H1 (cell line): ENCODE measurements around the gene TMCC1. TPM values are rescaled to one million over a fixed set of nuclear protein-coding genes. Genes with fewer than 3 reads are reported as not detected.

ENCODE experiments used
- CHD7 ChIP-seq: fragments of 300-600 bp; sonication (generic); IDR thresholded peaks from 2 replicates; pipeline ENCODE4 v1.7.1; 2012; ENCODE audit warnings: low read length, moderate library complexity, mild to moderate bottlenecking, inconsistent platforms; ENCODE audit not compliant: insufficient replicate concordance
- CTCF ChIP-seq, 3 experiments: IDR thresholded peaks; 1 replicate in 2 of 3; 2 replicates in 1 of 3; pipeline versions ENCODE4 v1.5.1 to v1.6.1; 2011; ENCODE audit warnings: low read length in 3 of 3, mild to moderate bottlenecking in 3 of 3, inconsistent platforms in 2 of 3, low read depth in 1 of 3, moderate library complexity in 1 of 3; ENCODE audit not compliant: insufficient read depth in 1 of 3; ENCODE audit errors: control extremely low read depth in 1 of 3
- FOSL1 ChIP-seq: IDR thresholded peaks from 2 replicates; pipeline ENCODE4 v1.6.1; 2011; ENCODE audit warnings: mild to moderate bottlenecking, low read depth, low read length, moderate library complexity; ENCODE audit not compliant: insufficient read depth
- polyA plus RNA-seq, 7 experiments: library from polyadenylated mRNA; depleted of rRNA in 3 of 7; stranded (reverse) in 5 of 7; unstranded in 2 of 7; fragments of >200 nt in 5 of 7; fragments of 200-250 nt in 2 of 7; gene quantifications; 1 replicate in 5 of 7; 2 replicates in 1 of 7; 4 replicates in 1 of 7; pipeline versions ENCODE4 v1.2.1 to v1.2.3, GENCODE V29; 2011 to 2013; ENCODE audit warnings: missing spikeins in 2 of 7, mixed read lengths in 2 of 7
- total RNA-seq: library from RNA; stranded (reverse); fragmentation: NEBNext Ultra II Directional; extraction: Animal tissue kit (Norgen Biotek cat#: 25700); gene quantifications from 2 replicates; pipeline ENCODE4 v1.2.1, GENCODE V29; 2021

The TMCC1 gene
- total and polyA plus RNA-seq, 2 of the 8 experiments (the other 6 are each of a cell fraction or from before 2014, with no cell fraction given): 10.4 to 27.1 TPM

GRCh38 chr3:129892486-129892856 is 1.0 kb downstream of the TMCC1 start (continued):
- TF ChIP-seq CHD7: no peak
- TF ChIP-seq FOSL1: no peak
- no peak for TF ChIP-seq CTCF (IDR thresholded peaks at IDR 0.05; ENCODE audit: control extremely low read depth in 1 of 3, insufficient read depth in 1 of 3, low read depth in 1 of 3, low read length in 3 of 3)
